Stimulated activated CD4-positive, alpha-beta T cell treated with anti-CD3 and anti-CD28 coated beads, Interleukin-1b, Interleukin-23, amount 100 ng/mL, for 1 hour (primary cell): Measurements from ENCODE around the gene FCSK.
"Not testable (repeated sequence)": the region's sequence is repeated elsewhere in the genome, so short reads cannot be mapped to it uniquely, and the experiment has no call there.

Experiments used
- DNase-seq, 2 donors: peaks; one replicate each; pipeline ENCODE4 v3.0.0-alpha.2; 2020; ENCODE audit warnings: low read depth in 2 of 2

The FCSK gene

DNA sequence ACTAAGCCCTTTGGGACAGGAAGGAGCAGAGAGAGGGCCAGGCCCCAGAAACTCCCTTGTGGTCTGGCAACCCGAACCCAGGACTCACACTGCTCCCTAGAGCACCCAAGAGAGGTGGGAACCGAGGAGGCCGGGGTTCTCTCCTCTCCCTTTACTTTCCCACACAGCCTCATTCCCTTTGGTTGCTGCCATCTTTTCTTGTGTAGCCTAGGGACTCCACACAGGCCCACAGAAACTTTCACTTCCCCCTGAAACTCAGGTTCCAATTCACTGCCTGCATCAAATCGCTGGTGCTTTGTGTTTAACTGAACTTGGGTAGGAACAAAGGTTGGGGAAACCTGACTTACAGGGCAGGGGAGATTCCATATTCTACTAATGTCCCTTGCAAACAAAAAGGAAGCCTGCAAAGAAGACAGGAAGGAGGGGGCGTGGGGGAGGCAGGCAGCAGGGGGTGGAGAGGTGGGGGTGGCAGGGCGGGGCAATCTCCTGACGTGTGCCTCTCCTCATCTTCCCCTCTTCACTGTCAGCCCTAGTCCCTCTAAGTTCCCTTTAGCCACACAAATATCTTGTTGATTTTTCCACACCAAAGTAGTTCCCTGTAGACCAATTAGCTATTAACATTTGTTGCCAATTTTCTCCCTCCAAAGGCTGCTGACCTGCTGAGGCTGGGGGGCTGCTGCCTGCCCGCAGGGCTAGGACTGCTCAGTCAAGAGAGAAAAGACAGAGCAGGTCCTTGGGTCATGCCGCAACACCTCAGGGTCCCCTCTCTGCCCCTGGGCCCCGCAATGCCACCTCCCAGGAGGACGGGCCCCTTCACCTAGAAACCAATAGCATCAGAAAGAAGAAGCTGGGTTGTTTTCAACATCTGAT lies 23.5 kb upstream of the FCSK start:
- DNase-seq = no peak

DNA sequence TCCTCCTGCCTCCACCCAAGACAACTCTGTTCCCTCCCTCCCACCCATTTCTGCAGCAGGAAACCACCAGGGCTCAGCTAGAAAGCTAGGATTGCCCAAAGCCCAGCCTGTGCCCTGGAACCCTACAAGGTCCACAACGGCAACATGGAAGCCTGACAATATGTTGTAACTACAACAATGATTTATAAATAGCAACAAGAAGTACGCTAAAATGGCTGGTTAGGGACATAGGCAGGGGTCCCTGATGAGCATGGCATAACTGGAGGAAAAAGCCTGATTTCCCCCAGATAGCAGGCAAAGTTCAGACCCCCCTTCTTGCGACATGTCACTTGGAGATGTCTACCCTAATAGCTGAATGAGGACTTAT lies 22.1 kb upstream of the FCSK start:
- no peak for DNase-seq

DNA sequence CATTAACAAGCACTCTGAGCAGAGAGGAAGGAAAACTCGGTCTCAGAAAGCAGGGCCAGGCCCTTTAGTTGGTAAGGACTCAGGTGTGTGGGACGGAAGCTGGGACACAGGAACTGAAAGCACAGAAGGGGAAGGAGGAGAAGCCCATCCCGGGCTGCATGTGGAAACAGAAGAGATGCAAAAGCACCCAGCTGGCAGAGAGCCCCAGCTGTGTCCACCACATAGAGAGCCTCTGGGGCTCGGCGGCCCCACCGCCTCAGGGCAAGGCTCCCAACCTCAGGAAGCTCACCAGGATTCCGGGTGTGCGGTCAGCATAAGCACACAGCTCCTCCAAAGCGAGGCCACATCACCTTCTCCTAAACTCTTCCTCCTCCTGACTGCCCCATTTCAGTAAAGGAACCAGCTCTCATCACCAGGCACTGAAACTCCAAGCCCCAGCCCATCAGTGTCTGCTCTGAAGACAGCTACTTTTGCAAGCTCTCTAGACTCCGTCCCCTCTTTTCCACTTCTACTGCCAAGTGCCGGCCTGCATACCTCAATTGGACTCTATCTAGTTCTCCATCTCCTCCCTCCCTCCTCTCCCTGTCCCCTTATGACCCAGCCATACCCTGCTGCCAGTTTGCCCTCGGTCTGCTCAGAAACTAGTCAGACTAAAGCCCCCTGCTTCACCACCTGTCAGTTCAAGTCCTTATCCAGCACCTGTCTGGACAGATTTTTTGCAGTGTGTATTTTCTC lies 21.5 kb upstream of the FCSK start:
- DNase-seq = no peak

DNA sequence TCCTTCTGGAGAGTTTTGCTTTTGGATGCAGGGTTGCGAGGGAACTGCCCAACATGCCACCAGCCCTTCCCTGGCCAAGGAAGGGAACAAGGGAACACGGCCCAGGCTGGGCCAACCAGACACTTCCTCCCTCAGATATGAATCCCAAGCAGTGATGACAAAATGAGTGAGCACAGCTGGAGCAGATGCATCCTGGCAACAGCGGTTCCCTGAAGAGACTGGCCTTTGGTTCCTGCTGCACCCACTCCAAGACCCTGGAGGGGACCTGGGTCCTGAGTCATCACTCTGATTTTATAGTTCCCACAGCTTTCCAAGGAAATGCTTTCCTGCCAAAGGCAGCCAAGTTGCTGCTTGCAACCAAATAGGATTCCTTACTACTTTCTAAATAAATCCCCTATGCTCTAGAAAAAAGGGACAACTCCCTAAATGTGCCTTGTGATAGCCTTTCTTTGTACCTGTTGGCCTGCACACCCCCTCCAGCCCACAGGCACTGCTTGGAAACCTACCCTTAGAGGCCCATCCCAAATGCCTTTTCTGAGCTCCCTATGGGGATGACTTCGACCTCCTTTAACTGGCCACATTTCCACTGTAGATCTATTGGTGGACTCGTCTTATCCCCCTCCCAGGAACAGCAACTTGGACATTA lies 20.8 kb upstream of the FCSK start:
- no peak for DNase-seq

DNA sequence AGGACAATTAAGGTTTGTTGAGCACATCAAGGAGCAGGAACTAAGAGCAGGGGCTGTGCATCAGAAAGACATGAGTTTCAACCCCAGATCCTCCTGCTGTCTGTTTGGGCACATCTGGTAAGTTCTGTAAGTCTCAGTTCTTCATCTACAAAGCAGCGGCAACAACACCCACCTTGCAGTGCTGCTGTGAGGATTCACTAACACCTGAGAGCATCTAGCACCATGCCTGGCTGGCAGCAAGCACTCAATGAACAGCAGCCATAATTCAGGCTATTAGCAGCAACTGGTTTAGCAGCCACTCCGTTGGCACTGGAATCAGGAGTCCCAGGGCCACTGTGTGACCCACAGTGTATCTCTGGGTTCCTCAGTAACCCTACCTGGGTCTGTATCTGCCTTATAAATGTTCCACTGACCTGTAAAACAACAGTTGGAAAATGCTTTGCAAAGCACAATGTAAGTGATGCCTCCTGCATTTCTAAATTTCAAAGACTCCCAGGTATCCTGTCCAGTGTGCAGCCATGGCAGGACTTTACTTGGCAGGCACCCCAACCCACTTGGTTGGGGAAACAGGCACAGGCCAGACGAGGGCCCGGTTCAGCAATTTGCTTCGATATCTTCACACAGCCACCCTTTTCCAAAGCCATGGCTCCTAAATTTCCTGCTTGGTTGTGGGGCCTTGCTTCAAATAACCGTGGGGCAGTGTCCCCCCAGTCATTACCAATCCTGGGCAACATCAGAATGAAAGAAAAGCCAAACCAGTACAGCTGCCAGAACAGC lies 19.7 kb upstream of the FCSK start:
- no peak for DNase-seq

DNA sequence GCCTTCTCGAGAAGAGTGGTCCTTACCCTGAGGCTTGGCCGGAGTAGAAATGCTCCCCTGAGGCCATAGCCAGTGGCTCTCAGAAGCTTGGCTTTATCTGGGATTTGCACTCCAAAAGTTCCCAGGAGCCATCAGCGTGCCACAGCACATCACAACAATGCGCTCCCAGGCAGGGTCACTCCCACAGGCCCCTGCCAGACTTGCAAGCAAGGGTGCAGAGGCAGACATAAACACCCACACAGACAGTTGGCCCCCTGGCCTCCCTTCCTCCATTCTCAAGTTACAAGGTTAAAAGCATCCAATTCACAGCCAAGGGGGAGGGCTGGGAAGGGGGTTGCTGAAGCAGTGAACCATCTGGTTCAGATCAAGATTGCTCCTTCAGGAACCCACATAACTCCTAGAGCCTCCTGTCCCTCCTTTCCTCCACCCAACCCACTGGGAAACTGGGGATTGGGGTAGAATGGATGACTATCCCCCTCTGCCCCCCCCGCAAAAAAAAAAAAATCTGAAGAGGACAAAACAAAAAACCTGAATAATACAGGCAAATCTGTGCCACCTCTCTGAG lies 17.3 kb upstream of the FCSK start:
- DNase-seq = no peak

DNA sequence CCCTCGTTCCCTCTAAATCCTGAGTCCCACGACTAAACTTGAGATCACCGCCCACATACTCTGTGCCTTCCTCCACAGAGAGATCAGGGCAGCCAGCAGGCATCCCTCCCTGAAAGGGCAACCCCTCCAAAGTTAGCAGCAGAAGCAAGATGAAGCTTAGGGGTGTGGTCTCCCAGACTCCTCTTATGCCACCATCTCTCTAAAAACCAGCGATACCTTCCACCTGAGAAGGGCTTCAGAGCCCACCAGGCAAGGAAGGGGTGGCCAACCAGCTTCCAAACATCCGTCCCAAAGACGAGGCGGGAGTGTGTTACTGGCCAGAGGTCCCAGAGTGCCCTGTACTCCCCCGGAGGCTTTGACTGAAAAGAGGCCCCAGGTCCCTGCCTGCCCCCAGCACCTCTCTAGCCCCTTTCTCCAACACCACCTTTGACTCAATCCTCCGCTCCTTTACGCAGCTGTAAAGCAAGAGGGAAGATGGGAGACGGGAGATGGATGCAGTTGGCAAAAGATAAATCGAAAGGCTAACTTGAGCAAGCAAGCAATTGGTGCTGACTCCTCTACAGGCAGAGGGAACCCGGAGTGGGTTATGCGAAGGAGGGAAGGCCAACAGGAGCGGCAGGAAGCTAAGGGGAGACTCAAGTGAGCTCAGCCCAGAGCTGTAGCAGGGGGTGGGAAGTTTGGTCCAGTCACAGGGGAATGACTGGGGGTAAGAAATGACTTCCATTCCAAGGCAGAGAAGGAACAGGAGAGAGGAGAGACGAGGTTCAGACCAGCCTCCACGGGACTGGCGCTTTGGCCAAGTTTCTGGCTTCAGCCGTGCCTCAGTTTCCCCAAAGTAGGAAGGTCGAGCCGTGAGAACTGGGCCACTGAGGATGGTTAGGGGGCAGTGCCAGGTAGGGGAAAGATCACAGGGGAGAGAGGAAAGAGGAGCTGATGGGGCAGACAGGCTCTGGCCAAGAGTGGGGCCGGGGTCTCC lies 16.5 kb upstream of the FCSK start:
- no peak for DNase-seq

DNA sequence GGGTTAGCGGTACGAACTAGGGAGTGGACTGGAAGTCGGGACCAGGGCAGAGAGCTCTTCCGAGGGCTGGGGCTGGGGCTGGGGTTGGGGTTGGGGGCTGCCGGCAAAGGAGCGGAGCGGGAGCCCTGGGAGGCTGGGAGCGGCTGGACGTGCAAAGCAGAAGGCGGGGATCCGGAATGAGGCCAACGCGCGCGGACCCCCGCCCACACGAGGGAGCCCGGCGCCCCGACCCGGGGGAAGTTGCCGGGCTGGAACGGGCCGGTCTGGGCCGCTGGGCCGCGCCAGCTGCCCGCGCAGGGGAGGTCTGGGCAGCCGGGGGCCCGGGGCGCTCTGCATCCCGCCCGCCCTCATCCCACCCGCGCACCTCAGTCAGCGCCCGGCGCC lies 15.8 kb upstream of the FCSK start:
- no peak for DNase-seq

DNA sequence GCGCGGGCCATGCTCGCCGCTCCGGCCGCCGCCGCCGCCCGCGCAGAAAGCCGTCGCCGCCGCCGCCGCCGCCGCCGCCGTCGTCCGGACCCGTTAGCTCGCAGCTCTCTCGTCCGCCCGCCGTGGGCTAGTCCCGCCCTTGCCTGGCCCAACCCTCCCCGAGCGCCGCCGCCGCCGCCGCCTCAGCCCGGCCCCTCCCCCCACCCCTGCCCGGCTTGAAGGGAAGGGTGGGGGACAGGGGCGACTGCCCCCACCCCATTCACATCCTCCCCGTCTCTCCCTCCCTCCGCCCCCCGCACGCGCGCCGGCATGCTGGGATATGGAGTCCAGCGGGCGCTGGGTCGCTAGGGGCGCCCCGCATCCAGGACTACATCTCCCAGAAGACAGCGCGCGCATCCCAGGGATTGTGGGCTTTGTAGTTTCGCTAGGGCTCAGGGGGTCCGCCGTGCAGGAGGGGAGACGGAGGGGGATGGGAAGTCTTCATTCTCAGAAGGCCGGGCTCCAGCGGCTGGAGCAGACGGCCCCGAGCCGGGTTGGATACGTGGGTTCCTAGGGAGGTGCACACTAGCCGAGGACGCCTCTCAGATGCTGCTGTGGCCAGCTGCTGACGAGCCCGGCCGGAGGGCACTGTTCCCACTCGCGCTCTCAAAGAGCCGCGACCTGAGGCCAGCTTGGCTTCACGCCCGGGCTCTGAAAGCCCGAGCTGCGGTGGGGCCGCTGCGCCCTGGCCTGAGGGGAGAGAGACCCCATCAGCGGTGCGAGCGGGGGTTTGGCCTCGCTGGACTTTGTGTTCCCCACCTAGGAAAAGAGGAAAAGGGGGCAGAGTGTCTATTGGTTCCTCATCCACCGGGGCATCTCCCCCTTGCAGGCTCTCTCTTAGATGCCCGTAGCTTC lies 15.2 kb upstream of the FCSK start, which contains the start of gene ST3GAL2:
ST3GAL2 (minus strand) TSS at position 132 of the 894 bp plus-strand sequence. CDS start 40,570 bp downstream, outside the sequence.
- peak; percentile 81 to 86 for DNase-seq

DNA sequence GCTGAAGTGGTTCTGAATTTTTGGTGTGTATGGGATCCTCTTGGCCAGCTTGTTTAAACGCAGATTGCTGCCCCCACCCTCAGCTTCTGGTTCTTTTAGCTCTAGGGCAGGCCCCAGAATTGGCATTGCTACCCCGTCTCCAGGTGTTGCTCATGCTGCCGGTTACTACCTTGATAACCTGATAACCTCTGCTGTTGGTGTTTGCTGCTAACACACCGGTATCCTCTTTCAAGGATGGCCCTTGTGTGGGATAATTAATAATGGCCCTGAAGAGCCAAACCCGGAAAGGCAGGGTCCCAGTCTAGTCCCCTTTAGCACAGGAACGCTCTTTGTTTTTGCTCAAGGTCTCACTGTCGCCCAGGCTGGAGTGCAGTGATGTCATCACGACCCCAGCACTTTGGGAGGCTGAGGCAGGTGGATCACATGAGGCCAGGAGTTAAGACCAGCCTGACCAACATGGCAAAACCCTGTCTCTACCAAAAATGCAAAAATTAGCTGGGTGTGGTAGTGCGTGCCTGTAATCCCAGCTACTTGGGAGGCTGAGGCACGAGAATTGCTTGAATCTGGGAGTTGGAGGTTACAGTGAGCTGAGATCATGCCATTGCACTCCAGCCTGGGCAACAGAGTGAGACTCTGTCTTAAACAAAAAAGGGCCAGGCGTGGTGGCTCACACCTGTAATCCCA lies 14.2 kb upstream of the FCSK start:
- DNase-seq = no peak

DNA sequence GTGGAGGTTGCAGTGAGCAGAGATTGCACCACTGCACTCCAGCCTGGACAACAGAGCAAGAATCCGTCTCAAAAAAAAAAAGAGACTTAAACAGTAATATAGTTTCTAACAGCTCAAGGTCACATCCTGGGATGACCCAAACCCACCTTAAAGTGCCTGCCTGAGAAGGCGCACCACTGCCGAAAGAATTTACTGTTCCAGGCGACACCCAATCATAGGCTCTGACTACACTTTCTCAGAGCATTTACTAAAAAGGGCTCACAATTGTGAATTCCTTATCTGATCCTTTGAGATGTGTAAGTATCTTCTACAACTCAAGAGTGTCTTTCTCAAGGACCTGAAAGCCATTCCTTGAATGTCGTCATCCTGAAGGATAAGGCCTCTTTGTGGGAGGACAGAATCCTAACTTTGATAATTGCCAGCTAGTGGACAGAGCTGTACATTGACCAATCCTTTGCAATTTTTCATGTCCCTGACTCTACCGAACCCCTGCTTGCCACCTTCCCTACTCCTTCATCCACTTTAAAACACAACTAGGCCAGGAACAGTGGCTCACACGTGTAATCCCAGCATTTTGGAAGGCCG lies 12.9 kb upstream of the FCSK start:
- no peak for DNase-seq

DNA sequence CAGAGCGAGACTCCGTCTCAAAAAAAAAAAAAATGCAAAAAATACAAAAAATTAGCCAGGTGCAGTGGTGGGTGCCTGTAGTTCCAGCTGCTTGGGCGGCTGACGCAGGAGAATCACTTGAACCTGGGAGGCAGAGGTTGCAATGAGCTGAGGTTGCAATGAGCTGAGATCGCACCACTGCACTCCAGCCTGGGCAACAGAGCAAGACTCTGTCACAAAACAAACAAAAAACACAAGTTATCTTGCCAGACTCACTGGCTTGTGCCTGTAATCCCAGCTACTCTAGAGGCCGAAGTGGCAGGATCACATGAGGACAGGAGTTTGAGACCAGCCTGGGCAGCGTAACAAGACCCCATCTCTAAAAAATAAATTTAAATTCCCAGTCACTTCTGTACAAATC lies 12.1 kb upstream of the FCSK start:
- DNase-seq = no peak

DNA sequence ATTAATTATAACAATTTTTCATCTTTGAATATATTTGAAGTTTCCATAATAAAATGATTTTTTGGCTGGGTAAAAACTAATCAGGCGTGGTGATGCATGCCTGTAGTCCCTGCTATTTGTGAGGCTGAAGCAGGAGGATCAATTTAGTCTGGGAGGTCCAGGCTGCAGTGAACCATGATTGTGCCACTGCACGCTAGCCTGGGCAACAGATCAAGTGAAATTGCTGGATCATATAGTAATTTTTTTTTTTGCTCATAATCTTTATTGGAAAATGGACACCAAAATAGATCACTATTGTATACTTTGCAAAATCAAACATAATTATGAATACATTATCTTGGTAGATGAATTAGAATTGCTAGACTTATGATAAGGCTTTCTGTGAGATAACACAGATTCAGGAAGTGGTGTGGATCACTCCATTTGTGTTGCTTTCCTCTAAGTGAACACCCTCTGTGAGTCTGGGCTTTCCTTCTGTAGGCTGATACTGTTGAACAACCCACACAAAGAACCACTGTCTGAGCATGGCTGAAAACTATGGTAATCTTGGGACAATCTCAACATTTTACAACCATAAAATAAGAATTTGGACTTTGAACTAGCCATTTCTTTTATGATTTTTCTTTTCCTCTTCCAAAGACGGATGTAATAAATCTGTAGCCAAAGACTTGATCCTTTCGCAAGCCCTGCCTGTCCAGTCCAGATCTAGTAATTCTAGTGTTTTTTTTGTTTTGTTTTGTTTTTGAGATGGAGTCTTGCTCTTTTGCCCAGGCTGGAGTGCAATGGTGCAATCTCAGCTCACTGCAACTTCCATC lies 9.9 kb upstream of the FCSK start:
- DNase-seq = no peak

DNA sequence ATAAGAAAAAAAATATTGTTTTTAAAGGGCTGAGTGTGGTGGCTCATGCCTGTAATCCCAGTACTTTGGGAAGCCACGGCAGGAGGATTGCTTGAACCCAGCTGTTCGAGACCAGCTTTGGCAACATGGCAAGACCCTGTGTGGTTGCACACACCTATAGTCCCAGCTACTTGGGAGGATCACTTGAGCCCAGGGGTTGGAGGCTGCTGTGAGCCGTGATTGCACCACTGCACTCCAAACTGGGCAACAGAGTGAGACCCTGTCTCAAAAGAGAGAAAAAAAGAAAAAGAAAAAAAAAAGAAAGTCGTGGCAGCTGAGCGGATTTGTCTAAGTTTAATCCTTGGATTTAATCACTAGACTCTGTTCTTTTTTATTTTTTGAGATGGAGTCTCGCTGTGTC lies 6.3 kb upstream of the FCSK start:
- no peak for DNase-seq

DNA sequence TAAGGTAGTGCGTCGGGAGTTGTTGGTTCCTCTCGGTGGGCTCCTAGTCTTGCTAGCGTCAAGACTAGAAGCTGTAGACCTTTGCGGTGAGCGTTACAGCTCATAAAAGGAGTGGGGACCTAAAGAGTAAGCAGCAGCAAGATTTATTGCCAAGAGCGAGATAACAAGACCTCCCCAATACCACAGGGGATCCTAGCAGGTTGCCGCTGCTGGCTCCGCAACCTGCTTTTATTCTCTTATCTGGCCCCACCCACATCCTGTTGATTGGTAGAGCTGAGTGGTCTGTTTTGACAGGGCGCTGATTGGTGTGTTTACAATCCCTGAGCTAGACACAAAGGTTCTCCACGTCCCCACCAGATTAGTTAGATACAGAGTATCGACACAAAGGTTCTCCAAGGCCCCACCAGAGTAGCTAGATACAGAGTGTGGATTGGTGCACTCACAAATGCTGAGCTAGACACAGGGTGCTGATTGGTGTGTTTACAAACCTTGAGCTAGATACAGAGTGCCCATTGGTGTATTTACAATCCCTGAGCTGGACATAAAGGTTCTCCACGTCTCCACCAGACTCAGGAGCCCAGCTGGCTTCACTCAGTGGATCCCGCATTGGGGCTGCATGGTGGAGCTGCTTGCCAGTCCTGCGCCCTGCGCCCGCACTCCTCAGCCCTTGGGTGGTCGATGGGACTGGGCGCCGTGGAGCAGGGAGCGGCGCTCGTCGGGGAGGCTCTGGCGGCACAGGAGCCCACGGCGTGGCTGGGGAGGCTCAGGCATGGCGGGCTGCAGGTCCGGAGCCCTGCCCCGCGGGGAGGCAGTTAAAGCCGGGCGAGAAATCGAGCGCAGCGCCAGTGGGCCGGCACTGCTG lies 4.0 kb upstream of the FCSK start:
- not testable (repeated sequence) for DNase-seq

DNA sequence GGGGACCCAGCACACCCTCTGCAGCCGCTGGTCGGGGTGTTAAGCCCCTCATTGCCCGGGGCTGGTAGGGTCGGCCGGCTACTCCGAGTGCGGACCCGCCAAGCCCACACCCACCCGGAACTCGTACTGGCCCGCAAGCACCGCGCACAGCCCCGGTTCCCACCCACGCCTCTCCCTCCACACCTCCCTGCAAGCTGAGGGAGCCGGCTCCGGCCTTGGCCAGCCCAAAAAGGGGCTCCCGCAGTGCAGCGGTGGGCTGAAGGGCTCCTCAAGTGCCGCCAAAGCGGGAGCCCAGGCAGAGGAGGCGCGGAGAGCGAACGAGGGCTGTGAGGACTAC lies 3.4 kb upstream of the FCSK start:
- DNase-seq = not testable (repeated sequence)
